ENCODE data around the gene ZC3H18. TPM values are rescaled to one million over a fixed set of nuclear protein-coding genes. Genes with fewer than 3 reads are reported as not detected.

Gene ZC3H18
- polyA plus RNA-seq, 1 donor from 2014 or later, result 12.8 TPM

- Histone ChIP-seq H3K9me2 (ENCODE audit: insufficient read depth, low read length) (no peaks in the 10 kb centered on the region), H3K27me3 (ENCODE audit: insufficient read depth, low read depth, low read length) (peaks cover 13% of the 10 kb centered on the region), H2AFZ (ENCODE audit: low read depth, low read length) (no peak overlapping the region), H3K4me3 (ENCODE audit: low read length) (no peak overlapping the region), H3K4me2 (ENCODE audit: low read length) (no peak overlapping the region), H3K27ac (ENCODE audit: low read length) (no peak overlapping the region), H3K9me3 (ENCODE audit: low read length) (no peaks in the 10 kb centered on the region), H3F3A (ENCODE audit: insufficient read depth, low read length, poor library complexity, severe bottlenecking) (no peaks in the 10 kb centered on the region), H3K36me3 (ENCODE audit: insufficient read depth, low read length) (no peaks in the 10 kb centered on the region), H3K79me2 (replicated peaks; ENCODE audit: insufficient read depth, low read length) (no peaks in the 10 kb centered on the region), H3K9ac (ENCODE audit: low read length) (no peak overlapping the region), H4K20me1 (ENCODE audit: insufficient read depth) (no peaks in the 10 kb centered on the region)
- TF ChIP-seq MXI1 (conservative IDR thresholded peaks at IDR 0.05; ENCODE audit: poor library complexity, severe bottlenecking), result no peak
- no peak for TF ChIP-seq RAD21 (conservative IDR thresholded peaks at IDR 0.05)
- no peak for TF ChIP-seq CTCF (IDR thresholded peaks at IDR 0.05; ENCODE audit: poor library complexity, severe bottlenecking)
- no peak for TF ChIP-seq SMC3 (conservative IDR thresholded peaks at IDR 0.05; ENCODE audit: poor library complexity)
- no peak for TF ChIP-seq EZH2 (IDR thresholded peaks at IDR 0.05; ENCODE audit: borderline replicate concordance, insufficient read depth, low read length, poor library complexity, severe bottlenecking)
- TF ChIP-seq REST (IDR thresholded peaks at IDR 0.05; ENCODE audit: borderline replicate concordance), result no peak
- TF ChIP-seq POLR2AphosphoS5 (IDR thresholded peaks at IDR 0.05), result no peak
- TF ChIP-seq EP300 (conservative IDR thresholded peaks at IDR 0.05; ENCODE audit: poor library complexity, severe bottlenecking), result no peak
- TF ChIP-seq TAF1 (IDR thresholded peaks at IDR 0.05; ENCODE audit: low read depth), result no peak
Measured at GRCh38 chr16:88634141-88634993, 64.2 kb downstream of the ZC3H18 start.

GRCh38 chr16:88634994-88635670 is 64.9 kb downstream of the ZC3H18 start:
- H3K27ac ChIP-seq (ENCODE audit: low read length), result no peak overlapping the region
- no peaks in the 10 kb centered on the region for H3K36me3 ChIP-seq (ENCODE audit: insufficient read depth, low read length)
- H3K9me3 ChIP-seq (ENCODE audit: low read length), result no peaks in the 10 kb centered on the region
- TF ChIP-seq POLR2AphosphoS5 (IDR thresholded peaks at IDR 0.05) (no peak), MXI1 (conservative IDR thresholded peaks at IDR 0.05; ENCODE audit: poor library complexity, severe bottlenecking) (no peak), REST (IDR thresholded peaks at IDR 0.05; ENCODE audit: borderline replicate concordance) (no peak), TAF1 (IDR thresholded peaks at IDR 0.05; ENCODE audit: low read depth) (no peak), RAD21 (conservative IDR thresholded peaks at IDR 0.05) (no peak), SMC3 (conservative IDR thresholded peaks at IDR 0.05; ENCODE audit: poor library complexity) (no peak), CTCF (IDR thresholded peaks at IDR 0.05; ENCODE audit: poor library complexity, severe bottlenecking) (no peak), EP300 (conservative IDR thresholded peaks at IDR 0.05; ENCODE audit: poor library complexity, severe bottlenecking) (no peak), EZH2 (IDR thresholded peaks at IDR 0.05; ENCODE audit: borderline replicate concordance, insufficient read depth, low read length, poor library complexity, severe bottlenecking) (no peak)
- H3K4me2 ChIP-seq (ENCODE audit: low read length), result no peak overlapping the region
- no peak overlapping the region for H2AFZ ChIP-seq (ENCODE audit: low read depth, low read length)
- no peaks in the 10 kb centered on the region for H4K20me1 ChIP-seq (ENCODE audit: insufficient read depth)
- H3K9me2 ChIP-seq (ENCODE audit: insufficient read depth, low read length), result no peaks in the 10 kb centered on the region
- H3K79me2 ChIP-seq (replicated peaks; ENCODE audit: insufficient read depth, low read length), result no peaks in the 10 kb centered on the region
- H3K9ac ChIP-seq (ENCODE audit: low read length), result no peak overlapping the region
- H3K27me3 ChIP-seq (ENCODE audit: insufficient read depth, low read depth, low read length), result peaks cover 13% of the 10 kb centered on the region
- no peaks in the 10 kb centered on the region for H3F3A ChIP-seq (ENCODE audit: insufficient read depth, low read length, poor library complexity, severe bottlenecking)
- no peak overlapping the region for H3K4me3 ChIP-seq (ENCODE audit: low read length)
